ENCODE data around the gene SATB1. TPM values are rescaled to one million over a fixed set of nuclear protein-coding genes. Genes with fewer than 3 reads are reported as not detected.
A peak's percentile ranks its signal among the peaks of the same experiment; 100 is the strongest.

The SATB1 gene
- total RNA-seq, 2 experiments from 2014 or later: 303 to 305 TPM

DNA sequence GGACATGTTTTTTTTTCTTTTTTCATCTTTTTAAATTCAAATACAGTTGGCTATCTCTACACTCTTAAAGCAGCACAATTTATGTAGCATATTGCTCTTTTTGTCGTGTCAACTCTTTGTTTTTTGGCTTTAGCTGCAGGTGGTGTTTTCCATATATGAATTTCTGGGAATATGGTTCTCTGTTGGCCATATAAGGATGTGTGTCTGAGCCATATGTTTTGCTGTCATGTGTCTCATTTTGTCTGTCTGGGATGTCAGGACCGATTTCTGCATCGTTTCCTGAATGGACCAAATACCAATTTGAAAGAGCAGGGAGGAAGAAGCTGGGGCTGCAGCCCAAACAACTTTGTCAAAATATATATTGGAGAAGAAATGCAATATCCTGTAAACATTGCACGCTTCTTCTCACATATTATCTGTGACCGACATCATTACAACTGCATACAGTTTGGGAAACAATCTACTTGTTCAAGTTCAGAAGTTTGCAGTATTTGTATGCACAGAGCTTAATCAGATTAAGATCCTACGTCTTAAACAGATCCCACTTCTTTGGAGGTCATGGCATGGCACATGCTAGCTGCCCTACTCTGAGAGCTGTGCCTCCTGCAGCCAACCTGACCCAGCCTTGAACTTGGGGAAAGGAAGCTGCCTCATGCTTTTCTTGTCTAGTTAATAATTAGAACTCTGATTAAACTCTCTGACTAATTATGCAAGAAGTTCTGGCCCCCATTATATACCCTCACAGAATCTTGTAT is 4.0 kb upstream of the SATB1 start:
- H3K4me1 Mint-ChIP-seq (ENCODE audit: low read depth): peaks cover 66% of the 10 kb centered on the region
- H3K9me3 Mint-ChIP-seq: no peaks in the 10 kb centered on the region
- H3K27me3 Mint-ChIP-seq (ENCODE audit: low read depth): no peaks in the 10 kb centered on the region
- CTCF ChIA-PET: interaction anchor here (1.3 kb wide), 1 partner anchor 11 kb away, joined by 4 read pairs; no protein-coding TSS in a partner anchor
- H3K27ac Mint-ChIP-seq: peak overlapping the region; percentile 98
- intact Hi-C loops (cut with micrococcal nuclease): loop anchor here (1.0 to 5.0 kb wide), 3 partner anchors 9 to 1542 kb away; no protein-coding TSS in a partner anchor
- peaks cover 71% of the 10 kb centered on the region for H3K36me3 Mint-ChIP-seq (ENCODE audit: low read depth)
- DNase-seq: peak; percentile 30
- H3K4me3 Mint-ChIP-seq: peak overlapping the region; percentile 68

DNA sequence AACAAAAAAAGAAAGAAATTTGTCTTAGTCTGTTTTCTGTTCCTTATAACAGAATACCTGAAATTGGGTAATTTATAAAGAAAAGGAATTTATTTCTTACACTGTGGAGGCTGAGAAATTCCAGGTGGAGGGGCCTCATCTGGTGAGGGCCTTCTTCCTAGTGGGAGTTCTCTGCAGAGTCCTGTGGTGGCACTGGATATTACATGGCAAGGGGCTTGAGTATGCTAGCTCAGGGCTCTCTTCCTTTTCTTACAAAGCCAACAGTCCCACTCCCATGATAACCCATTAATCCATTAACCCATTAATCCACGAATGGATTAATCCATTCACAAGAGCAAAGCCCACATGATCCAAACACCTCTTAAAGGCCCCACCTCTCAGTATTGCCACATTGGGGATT is 2.9 kb upstream of the SATB1 start:
- H3K27me3 Mint-ChIP-seq (ENCODE audit: low read depth): no peaks in the 10 kb centered on the region
- no peaks in the 10 kb centered on the region for H3K9me3 Mint-ChIP-seq
- H3K36me3 Mint-ChIP-seq (ENCODE audit: low read depth): peaks cover 80% of the 10 kb centered on the region
- no peak for DNase-seq
- CTCF ChIA-PET: no interaction called here
- peak overlapping the region; percentile 68 for H3K4me3 Mint-ChIP-seq
- H3K27ac Mint-ChIP-seq: peak overlapping the region; percentile 98
- intact Hi-C loops (cut with micrococcal nuclease): loop anchor here (5.0 kb wide), 2 partner anchors 219 to 1541 kb away; no protein-coding TSS in a partner anchor
- peaks cover 76% of the 10 kb centered on the region for H3K4me1 Mint-ChIP-seq (ENCODE audit: low read depth)

DNA sequence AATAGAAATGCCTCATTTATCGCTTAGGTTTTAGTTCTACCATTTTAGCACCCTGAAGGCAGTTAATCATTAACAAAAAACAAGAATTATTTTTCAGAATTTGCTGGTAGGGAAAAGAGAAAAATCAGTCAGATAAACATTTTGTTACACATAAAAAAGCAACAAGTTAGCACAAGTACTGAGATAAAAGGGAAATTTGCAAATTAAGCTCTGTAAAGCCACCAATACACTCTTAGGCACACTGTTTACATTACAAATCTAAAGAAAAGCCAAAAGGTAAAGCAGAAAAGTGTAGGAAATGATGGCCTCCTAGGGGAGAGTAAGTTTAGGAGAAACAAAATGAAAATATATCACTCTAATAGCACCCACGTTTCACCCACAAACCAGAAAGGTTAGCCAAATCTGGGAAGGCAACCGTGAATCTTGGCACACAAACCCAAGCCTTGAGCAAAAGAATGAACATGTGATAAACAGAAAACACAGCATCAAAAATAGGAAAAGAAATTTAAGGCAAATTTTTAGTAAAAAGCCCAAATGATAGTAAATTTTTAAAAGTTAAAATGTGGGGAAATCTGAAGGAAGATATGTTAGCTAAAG is 1.6 kb upstream of the SATB1 start:
- peaks cover 75% of the 10 kb centered on the region for H3K36me3 Mint-ChIP-seq (ENCODE audit: low read depth)

DNA sequence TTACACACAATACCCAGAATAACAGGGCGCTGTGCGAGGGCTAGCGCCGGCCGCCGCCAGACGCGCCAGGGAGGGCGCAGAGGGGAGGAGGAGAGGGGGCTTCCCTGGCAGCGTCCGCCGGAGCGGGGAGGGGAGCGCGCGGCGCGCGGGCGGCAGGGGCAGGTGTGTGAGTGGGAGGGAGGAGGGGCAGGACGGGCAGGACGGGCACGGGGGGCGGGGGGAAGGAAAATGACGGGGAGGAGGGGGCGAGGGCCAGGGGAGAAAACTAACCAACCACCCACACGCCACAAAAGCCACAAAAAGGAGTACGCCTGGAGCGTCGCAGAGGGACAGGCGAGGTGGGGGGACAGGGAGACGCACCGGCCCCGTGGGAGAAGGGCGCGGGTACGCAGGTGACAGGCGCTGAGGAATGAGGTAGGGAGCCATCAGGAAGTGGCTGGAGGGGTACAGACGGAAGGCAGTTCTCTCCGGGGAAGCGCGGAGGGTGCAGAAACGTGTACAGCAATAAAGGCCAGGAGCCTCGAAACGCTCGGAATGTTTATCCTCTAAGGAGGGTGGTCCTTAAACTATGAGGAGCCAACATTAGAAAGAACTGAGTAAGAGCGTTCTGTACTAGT is 610 bp upstream of the SATB1 start:
- Mint-ChIP-seq H3K9me3 (no peaks in the 10 kb centered on the region), H3K27ac (peak overlapping the region; percentile 98), H3K4me1 (ENCODE audit: low read depth) (peaks cover 73% of the 10 kb centered on the region), H3K36me3 (ENCODE audit: low read depth) (peaks cover 72% of the 10 kb centered on the region), H3K27me3 (ENCODE audit: low read depth) (no peaks in the 10 kb centered on the region), H3K4me3 (peak overlapping the region; percentile 86)
- DNase-seq: peak; percentile 81
- CTCF ChIA-PET: no interaction called here
- intact Hi-C loops (cut with micrococcal nuclease): loop anchor here (1.0 to 5.0 kb wide), 4 partner anchors 10 to 1538 kb away; no protein-coding TSS in a partner anchor

More for the DNA sequence above, 1.6 kb upstream of the SATB1 start:
- Mint-ChIP-seq H3K4me3 (peak overlapping the region; percentile 86), H3K4me1 (ENCODE audit: low read depth) (peaks cover 75% of the 10 kb centered on the region), H3K27me3 (ENCODE audit: low read depth) (no peaks in the 10 kb centered on the region), H3K27ac (peak overlapping the region; percentile 98), H3K9me3 (no peaks in the 10 kb centered on the region)
- peak; percentile 27 for DNase-seq
- intact Hi-C loops (cut with micrococcal nuclease): loop anchor here (1.0 to 5.0 kb wide), 4 partner anchors 9 to 1539 kb away; no protein-coding TSS in a partner anchor
- CTCF ChIA-PET: no interaction called here

- CTCF ChIA-PET: interaction anchor here (0.7 kb wide), 1 partner anchor 175 kb away, joined by 3 read pairs; no protein-coding TSS in a partner anchor
- Mint-ChIP-seq H3K36me3 (ENCODE audit: low read depth) (peaks cover 75% of the 10 kb centered on the region), H3K4me3 (peak overlapping the region; percentile 86), H3K9me3 (no peaks in the 10 kb centered on the region), H3K27me3 (ENCODE audit: low read depth) (no peaks in the 10 kb centered on the region), H3K4me1 (ENCODE audit: low read depth) (peaks cover 76% of the 10 kb centered on the region), H3K27ac (peak overlapping the region; percentile 98)
- intact Hi-C loops (cut with micrococcal nuclease): loop anchor here (5.0 kb wide), 4 partner anchors 318 to 1912 kb away; partner anchors contain the start of genes RFTN1 and TBC1D5
- peak; percentile 35 for DNase-seq
These were observed 868 bp downstream of the SATB1 start for GRCh38 chr3:18424213-18424728.

GRCh38 chr3:18423401-18424212 is 1.5 kb downstream of the SATB1 start:
- Mint-ChIP-seq H3K36me3 (ENCODE audit: low read depth) (peaks cover 75% of the 10 kb centered on the region), H3K27ac (peak overlapping the region; percentile 98)
- CTCF ChIA-PET: interaction anchor here (0.7 kb wide), 1 partner anchor 176 kb away, joined by 3 read pairs; no protein-coding TSS in a partner anchor

DNA sequence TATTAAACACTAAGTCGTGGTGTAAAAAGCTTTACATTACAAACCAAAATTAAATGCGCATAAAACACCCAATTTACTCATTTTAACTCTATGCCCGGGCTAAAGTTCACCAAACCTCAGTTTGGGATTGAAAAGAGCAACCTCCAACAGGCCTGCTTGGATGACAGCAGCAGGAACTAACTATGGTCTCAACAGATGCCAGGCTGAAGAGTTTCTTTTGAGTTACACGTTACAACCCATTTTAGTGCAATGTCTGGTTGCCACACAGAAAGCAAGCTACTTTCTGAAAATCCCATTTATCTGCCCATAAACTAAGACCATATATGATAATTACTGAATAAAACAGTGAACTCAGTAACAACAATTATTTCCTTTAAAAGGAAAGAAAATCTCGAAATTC is 2.2 kb downstream of the SATB1 start:
- peaks cover 75% of the 10 kb centered on the region for H3K36me3 Mint-ChIP-seq (ENCODE audit: low read depth)
- intact Hi-C loops (cut with micrococcal nuclease): loop anchor here (1.0 to 5.0 kb wide), 8 partner anchors 15 to 1911 kb away; partner anchors contain the start of genes RFTN1 and TBC1D5
- CTCF ChIA-PET: interaction anchor here (1.4 kb wide), 1 partner anchor 17 kb away, joined by 4 read pairs; no protein-coding TSS in a partner anchor

More at GRCh38 chr3:18423401-18424212, 1.5 kb downstream of the SATB1 start:
- Mint-ChIP-seq H3K4me3 (peak overlapping the region; percentile 86), H3K4me1 (ENCODE audit: low read depth) (peaks cover 76% of the 10 kb centered on the region), H3K27me3 (ENCODE audit: low read depth) (no peaks in the 10 kb centered on the region), H3K9me3 (no peaks in the 10 kb centered on the region)
- intact Hi-C loops (cut with micrococcal nuclease): loop anchor here (1.0 to 5.0 kb wide), 8 partner anchors 15 to 1911 kb away; partner anchors contain the start of genes RFTN1 and TBC1D5
- DNase-seq: peak; percentile 70

GRCh38 chr3:18420555-18420954 is 4.6 kb downstream of the SATB1 start:
- Mint-ChIP-seq H3K4me1 (ENCODE audit: low read depth) (peaks cover 81% of the 10 kb centered on the region), H3K9me3 (no peaks in the 10 kb centered on the region), H3K27me3 (ENCODE audit: low read depth) (no peaks in the 10 kb centered on the region), H3K36me3 (ENCODE audit: low read depth) (peaks cover 86% of the 10 kb centered on the region), H3K4me3 (peak overlapping the region; percentile 67), H3K27ac (peak overlapping the region; percentile 86)
- CTCF ChIA-PET: interaction anchor here (0.9 to 1.2 kb wide), 2 partner anchors 11 to 29 kb away, joined by 3 read pairs; no protein-coding TSS in a partner anchor
- no peak for DNase-seq
- intact Hi-C loops (cut with micrococcal nuclease): loop anchor here (1.0 to 5.0 kb wide), 6 partner anchors 8 to 1908 kb away; partner anchors contain the start of genes RFTN1 and TBC1D5

More for the DNA sequence above, 2.2 kb downstream of the SATB1 start:
- H3K4me1 Mint-ChIP-seq (ENCODE audit: low read depth): peaks cover 76% of the 10 kb centered on the region
- H3K4me3 Mint-ChIP-seq: peak overlapping the region; percentile 86
- H3K9me3 Mint-ChIP-seq: no peaks in the 10 kb centered on the region
- peak overlapping the region; percentile 98 for H3K27ac Mint-ChIP-seq
- no peaks in the 10 kb centered on the region for H3K27me3 Mint-ChIP-seq (ENCODE audit: low read depth)
- peak; percentile 25 for DNase-seq

DNA sequence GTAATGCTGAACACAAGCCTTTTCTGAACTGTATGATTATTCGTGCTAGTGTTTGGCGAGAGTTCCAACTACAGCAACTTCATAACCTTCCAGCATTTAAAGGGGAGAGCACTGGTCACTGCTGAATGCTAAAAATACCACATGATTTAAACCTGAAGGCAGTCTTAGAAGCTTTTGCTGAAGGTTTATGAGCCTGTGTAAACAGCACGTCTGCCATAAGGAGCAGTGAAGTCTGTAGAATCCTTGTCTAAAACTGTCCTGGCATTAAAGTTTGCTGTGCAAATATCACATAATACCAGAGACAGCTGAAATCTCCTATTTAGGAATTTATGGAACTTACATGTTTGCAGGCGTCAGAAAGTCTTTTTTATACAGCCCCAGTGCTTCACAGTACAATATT is 5.9 kb downstream of the SATB1 start:
- CTCF ChIA-PET: interaction anchor here (1.2 kb wide), 1 partner anchor 12 kb away, joined by 3 read pairs; no protein-coding TSS in a partner anchor
- Mint-ChIP-seq H3K27me3 (ENCODE audit: low read depth) (no peaks in the 10 kb centered on the region), H3K36me3 (ENCODE audit: low read depth) (peaks cover 87% of the 10 kb centered on the region), H3K4me3 (peak overlapping the region; percentile 67), H3K27ac (peak overlapping the region; percentile 86), H3K4me1 (ENCODE audit: low read depth) (peaks cover 92% of the 10 kb centered on the region), H3K9me3 (no peaks in the 10 kb centered on the region)
- intact Hi-C loops (cut with micrococcal nuclease): no loop called here
- DNase-seq: no peak

DNA sequence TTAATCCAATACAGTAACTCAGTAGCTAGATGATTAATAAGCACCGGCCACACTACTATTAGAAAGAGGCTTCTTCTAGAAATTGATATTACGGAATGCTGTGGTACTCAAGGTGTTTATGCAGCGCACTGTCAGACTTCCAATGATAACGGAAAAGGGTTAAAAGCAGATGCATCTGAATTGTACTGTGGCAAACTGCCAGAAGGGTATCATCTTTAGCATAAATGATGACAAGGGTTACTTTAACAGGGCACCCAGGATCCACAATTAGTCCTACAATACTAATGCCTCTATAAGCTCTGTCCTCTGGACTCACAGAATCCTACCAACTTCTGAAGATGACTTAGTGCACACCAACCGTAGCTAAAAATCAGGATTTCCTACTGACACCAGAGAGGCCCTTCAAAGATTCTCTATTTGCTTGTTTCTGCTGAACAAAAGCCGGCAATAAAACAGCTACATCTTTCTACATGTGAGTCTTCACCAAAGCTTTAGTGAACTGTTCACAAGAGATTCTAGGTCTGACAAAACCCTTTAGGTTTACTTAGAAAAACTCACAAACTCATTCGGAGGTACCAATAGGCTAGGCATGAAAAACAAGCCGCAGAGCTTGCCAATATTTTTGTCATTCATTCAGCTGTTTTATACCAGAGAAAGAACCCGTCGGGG is 7.1 kb downstream of the SATB1 start:
- Mint-ChIP-seq H3K4me3 (peak overlapping the region; percentile 67), H3K9me3 (no peaks in the 10 kb centered on the region), H3K27ac (peak overlapping the region; percentile 86), H3K4me1 (ENCODE audit: low read depth) (peaks cover 92% of the 10 kb centered on the region), H3K27me3 (ENCODE audit: low read depth) (no peaks in the 10 kb centered on the region), H3K36me3 (ENCODE audit: low read depth) (peaks cover 82% of the 10 kb centered on the region)
- intact Hi-C loops (cut with micrococcal nuclease): no loop called here
- DNase-seq: no peak
- CTCF ChIA-PET: interaction anchor here (0.6 to 1.6 kb wide), 6 partner anchors 10 to 321 kb away, joined by 3 to 6 read pairs (median 4); no protein-coding TSS in a partner anchor

Data from activated naive CD4-positive, alpha-beta T cell treated with anti-CD3 and anti-CD28 coated beads for 36 hours (primary cell).